Prostate gland (tissue), 2 donors: ENCODE measurements around the gene ATG4A.

ENCODE experiments used
- CTCF ChIP-seq, 4 experiments: fragments of 200-600 bp in 2 of 4; fragments of 450-650 bp in 2 of 4; sonication (generic) in 2 of 4; IDR thresholded peaks; 1 replicate in 3 of 4; 2 replicates in 1 of 4; pipeline ENCODE4 v1.5.1; 2016 to 2019; ENCODE audit warnings: antibody characterized with exemption in 4 of 4, mild to moderate bottlenecking in 2 of 4, moderate library complexity in 2 of 4
- POLR2A ChIP-seq: fragments of 450-650 bp; IDR thresholded peaks from one replicate; pipeline ENCODE4 v1.6.1; 2016; ENCODE audit warnings: antibody characterized with exemption, mild to moderate bottlenecking

DNA sequence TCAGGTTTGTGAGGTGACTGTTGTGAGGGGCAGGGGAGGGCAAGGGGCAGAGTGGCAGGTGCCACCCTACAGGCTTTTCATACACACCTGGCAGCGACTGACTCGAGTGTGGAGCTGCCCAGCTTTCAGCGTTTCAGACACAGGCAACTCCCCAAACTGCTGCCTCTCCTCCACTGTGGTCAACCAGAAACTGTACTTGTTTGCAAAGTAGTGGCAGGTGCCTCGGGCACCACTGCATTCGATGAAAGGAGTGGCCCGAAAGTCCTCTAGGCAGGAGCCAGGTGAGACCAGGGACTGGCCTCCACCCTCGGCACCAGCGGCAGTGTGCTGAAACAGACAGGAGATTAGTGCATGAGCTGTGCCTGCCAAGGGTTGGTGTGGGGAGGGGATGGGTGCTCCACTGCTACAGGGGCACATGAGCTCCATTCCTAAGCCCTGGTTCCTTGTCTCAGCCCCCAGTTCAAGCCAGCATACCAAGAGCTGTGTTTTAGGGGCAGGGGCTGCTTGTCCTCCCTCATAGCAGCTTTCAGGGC is 65.4 kb downstream of the ATG4A start:
- no peak for TF ChIP-seq CTCF (IDR thresholded peaks at IDR 0.05)
- TF ChIP-seq POLR2A, result no peak
